ENCODE data around the gene MAGEA9.
"Not testable (repeated sequence)": the region's sequence is repeated elsewhere in the genome, so short reads cannot be mapped to it uniquely, and the experiment has no call there.

The MAGEA9 gene

DNA sequence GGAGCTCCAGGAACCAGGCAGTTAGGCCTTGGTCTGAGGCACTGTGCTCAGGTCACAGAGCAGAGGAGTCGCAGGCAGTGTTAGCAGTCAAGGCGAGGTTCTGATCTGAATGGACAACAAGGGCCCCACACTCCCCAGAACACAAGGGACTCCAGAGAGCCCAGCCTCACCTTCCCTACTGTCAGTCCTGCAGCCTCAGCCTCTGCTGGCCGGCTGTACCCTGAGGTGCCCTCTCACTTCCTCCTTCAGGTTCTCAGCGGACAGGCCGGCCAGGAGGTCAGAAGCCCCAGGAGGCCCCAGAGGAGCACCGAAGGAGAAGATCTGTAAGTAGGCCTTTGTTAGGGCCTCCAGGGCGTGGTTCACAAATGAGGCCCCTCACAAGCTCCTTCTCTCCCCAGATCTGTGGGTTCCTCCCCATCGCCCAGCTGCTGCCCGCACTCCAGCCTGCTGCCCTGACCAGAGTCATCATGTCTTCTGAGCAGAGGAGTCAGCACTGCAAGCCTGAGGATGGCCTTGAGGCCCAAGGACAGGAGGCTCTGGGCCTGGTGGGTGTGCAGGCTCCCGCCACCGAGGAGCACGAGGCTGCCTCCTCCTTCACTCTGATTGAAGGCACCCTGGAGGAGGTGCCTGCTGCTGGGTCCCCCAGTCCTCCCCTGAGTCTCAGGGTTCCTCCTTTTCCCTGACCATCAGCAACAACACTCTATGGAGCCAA, 26.2 kb downstream of the MAGEA9 start:
- no peak for DNase-seq (ENCODE audit: low read depth in 2 of 3, low spot score in 2 of 3)

DNA sequence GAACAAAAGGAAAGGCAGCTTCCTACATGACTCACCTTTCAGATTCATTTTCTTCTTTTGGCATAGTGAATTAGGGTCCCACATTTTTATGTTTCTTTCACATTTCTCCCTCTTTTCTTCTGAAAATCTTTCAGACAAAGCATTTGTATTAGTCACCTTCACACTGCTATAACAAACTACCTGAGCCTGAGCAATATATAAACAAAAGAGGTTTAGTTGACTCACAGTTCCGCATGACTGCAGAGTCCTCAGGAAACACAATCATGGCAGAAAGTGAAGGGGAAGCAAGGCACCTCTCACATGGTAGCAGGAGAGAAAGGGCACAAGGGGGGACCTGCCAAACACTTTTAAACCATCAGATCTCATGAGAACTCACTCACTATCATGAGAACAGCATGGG, 36.9 kb downstream of the MAGEA9 start:
- no peak for DNase-seq (ENCODE audit: low read depth in 2 of 3, low spot score in 2 of 3)

DNA sequence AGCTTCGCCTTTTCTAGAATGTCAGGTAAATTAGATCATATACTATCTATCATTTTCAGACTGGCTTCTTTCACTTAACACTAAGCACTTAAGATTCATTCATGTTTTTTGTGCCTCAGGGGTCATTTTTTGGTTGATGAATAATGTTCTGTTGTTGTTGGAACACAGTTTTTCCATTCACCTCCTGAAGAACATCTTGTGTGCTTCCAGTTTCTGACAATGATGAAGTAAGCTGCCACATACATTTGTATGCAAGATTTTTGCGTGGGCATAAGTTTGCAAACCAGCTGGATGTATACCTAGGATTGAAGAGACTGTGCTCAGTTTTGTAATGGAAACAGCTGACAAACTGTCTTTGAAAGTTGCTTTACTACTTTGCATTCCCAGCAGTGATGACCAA, 37.6 kb downstream of the MAGEA9 start:
- no peak for DNase-seq (ENCODE audit: low read depth in 2 of 3, low spot score in 2 of 3)

DNA sequence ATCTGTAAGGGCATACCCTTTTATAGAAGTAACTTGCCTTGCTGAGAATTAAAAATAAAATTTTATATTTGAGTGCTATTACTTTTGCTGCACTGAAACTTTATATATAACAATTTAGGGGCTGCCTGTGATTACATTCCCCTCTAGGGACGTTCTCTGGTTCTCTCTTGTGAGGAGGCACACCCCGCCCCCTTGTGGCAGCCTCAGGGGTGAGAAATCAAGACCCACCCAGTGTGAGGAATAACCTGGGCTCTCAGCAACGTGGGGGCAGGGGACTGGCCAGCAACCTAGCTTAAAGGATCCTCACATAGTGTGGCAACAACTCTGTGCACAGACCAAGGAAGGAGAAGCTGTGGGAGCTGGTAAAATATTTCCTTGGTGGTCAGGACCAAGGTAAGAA, 43.7 kb downstream of the MAGEA9 start:
- DNase-seq (ENCODE audit: low read depth in 2 of 3, low spot score in 2 of 3) = no peak

DNA sequence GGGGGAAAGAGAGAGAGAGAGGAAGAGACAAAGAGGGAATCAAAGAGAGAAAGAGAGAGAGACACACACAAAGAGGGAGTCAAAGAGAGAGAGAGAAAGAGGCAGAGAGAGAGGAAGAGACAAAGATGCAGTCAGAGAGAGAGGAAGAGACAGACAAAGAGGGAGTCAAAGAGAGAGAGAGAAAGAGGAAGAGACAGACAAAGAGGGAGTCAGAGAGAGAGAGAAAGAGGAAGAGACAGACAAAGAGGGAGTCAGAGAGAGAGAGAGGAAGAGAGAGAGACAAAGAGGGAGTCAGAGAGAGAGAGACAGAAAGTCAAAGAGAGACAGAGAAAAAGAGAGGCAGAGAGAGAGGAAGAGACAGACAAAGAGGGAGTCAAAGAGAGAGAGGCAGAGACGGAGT, 45.5 kb downstream of the MAGEA9 start:
- no peak for DNase-seq (ENCODE audit: low read depth in 2 of 3, low spot score in 2 of 3)

DNA sequence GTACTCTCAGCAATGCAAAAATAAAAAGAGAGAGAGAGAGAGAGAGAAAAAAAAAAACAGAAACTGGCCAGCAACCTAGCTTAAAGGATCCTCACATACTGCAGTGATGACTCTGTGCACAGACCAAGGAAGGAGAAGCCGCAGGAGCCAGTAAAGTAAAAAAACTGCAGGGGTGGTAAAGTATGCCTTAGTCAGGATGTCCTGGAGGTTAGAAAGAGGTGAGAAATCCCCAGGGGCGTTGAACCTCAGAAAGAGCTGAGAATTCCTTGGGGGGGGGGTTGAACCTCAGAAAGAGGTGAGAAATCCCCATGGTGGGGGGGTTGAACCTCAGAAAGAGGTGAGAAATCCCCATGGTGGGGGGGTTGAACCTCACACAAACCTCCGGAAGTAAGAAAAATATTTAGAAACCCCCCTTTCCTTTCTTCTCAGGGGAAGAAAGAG, 48.0 kb downstream of the MAGEA9 start:
- DNase-seq (ENCODE audit: low read depth in 2 of 3, low spot score in 2 of 3) = peak in 1 of 3 experiments; percentile 10

DNA sequence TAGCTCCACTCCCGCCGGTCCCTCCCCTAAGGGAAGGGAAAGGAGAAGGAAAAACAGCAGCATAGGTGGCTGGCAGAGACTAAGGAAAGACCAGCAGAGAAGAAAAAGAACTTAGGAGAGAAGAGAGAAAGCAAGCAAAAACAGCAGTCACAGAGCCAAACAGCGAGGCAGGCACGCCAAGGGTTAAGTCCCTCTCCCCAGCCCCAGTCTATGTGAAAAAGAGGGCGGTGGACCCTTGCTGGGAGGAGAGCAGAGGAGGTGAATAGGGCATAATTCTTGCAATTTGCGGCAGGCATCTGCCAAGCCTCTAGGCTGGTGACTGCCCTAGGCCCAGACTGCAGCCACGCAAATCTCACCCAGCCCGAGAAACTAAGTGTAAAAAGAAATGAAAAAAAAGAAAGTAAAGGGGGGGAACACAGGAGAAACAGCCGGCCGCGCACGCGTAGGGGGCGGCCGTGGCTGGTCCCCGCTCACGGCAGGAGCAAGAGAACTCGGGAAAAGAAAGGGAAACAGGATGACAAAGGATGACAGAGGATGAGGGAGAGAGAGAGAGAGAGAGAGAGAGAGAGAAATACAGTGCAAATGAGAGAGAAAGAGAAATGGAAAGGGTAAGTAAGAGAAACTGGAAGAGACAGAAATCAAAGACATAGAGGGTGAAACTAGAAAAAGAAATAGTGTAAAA, 48.6 kb downstream of the MAGEA9 start:
- DNase-seq (ENCODE audit: low read depth in 2 of 3, low spot score in 2 of 3) = peak in 1 of 3 experiments; percentile 17

DNA sequence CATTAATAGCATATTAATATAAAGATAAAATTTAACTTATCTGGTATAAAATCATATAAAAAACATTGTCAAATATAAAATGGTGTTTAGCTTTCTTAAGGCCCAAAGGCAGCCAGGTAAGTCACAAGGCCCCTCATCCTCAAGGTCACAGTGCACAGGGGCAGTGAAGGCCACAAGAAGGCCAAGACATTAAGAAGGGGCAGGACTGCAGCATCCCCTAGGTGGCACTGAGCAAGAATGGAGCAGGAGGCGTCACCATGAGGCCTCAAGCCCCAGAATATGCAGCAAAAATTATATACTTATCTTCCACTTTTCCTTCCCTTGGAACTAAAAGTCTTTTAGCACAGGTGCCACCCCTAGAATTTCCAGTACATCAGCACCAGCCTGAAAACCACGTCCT, 49.7 kb downstream of the MAGEA9 start:
- DNase-seq (ENCODE audit: low read depth in 2 of 3, low spot score in 2 of 3) = no peak

DNA sequence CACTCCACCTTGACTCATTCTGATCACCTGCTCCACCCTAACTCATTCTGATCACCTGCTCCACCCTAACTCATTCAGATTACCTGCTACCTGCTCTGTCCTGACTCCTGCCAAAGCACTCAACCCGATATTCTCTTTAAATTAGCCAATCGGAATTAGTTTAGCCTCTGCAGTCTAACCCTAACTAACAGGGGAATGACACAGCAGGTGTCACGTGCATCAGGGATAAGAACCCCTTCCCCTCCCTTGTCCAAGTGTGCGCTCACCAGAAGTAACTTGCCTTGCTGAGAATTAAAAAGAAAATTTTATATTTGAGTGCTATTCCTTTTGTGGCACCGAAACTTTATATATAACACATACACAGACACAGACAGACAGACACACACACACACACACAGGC, 55.0 kb downstream of the MAGEA9 start:
- not testable (repeated sequence) for DNase-seq (ENCODE audit: low read depth in 2 of 3, low spot score in 2 of 3)

DNA sequence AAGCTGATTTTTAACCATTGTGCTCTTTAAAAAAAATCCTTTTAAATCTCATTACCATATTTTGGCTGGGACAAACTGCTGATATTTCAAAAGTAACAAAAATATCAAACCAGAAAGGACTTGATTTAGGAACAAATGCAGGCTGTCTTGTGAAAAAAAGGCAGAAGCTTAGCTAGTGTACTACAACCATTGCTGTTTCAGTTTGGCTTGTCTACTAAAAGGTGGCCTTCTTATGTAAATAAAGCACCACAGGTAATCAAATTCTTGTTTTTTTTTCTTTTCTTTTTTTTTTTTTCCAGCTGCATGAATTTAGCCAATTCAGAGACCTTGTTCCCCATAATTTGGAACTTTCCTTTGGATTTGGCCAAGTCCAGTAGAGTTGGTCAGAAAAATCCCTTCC, 55.4 kb downstream of the MAGEA9 start:
- DNase-seq (ENCODE audit: low read depth in 2 of 3, low spot score in 2 of 3) = no peak
